Stimulated activated CD4-positive, alpha-beta T cell treated with anti-CD3 and anti-CD28 coated beads, TNF-alpha, amount 100 ng/mL, for 48 hours (primary cell): ENCODE measurements around the gene DCC.

Source experiments
- DNase-seq, 3 donors: peaks; one replicate each; pipeline ENCODE4 v3.0.0-alpha.2; 2020; ENCODE audit warnings: low read depth in 3 of 3

Gene DCC

DNA sequence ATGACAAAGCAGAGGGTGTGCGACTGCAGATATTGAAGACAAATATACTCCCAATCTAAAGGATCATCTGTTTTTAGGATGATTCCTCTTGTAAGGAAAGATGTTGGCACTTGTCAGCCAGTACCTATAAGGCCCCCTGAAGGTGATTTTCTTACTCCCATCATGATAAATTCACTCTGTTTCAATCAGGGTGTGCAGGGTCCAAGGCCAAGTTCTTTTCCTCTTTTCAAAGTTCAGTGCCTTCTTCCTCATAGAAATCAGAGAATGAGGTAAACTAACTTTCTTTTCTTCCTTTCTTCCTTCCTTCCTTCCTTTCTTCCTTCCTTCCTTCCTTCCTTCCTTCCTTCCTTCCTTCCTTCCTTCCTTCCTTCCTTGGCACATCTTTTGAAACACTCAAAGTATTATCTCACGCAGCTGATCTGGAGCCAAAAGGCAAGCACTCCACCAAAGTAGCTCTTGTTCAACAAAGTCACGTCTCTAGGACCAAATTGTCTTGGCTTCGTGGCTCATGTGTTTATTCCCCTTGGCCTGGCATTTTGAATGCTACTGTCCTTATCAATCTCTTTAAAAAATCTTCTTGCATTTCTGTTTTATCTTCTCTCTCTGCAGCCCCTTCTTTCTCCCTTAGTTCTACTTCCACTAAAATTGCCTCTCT, 87.7 kb downstream of the DCC start:
- DNase-seq = no peak

DNA sequence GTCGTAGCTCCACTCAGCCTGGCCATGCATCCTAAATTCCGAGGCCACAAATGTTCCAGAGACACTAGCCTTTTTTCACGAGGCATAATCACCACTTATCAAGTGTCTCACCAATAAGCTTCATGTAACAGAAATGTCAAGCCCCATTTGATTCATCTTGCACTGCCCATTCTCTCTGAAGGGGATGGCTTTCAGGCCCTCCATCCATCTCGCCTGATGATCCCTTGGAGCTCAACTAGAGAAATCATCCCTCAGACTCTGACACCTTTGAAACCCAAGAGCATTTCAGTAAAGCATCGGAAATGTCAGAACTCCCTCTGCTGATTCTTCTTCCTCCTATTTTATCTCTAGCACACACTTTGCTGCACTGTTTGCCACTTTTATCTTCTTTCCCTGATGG, 91.7 kb downstream of the DCC start:
- DNase-seq = no peak

DNA sequence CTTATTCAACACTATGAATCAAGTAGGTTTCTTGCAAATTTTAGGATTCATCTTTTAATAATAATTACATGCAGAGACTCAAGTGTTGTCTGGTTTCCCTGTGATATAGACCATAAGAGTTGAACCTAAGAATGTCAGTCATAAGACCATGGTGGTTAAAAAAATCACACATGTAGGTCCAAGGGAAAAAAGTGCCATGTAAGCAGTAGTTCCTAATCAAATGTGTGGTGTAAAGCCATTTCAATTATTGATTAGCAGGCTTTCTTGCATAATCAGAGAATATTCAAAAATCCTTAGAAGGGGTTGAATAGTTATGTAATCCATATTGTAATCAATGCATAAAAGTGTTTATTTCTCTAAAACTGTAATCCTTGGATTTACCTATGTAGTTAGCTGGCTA, 93.8 kb downstream of the DCC start:
- DNase-seq = no peak

DNA sequence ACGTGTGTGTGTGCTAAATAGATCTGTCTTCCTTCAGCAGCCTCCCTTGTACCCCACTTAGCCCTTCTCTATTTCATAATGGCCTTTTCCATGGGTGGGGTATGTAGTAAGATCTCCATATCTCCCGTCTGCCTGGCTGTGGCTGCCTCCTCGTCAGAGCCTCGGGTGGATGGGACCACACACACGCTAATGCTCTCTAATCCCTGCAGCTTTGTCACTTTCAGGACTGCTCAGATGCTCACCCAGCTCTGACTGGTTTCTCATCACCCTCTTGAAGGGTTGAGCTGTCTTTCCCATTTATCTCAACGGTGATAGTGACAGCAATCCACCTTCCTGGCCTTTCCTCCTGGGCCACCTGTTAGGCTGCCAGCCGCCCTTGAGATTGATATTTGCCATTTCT, 95.3 kb downstream of the DCC start:
- DNase-seq = no peak

DNA sequence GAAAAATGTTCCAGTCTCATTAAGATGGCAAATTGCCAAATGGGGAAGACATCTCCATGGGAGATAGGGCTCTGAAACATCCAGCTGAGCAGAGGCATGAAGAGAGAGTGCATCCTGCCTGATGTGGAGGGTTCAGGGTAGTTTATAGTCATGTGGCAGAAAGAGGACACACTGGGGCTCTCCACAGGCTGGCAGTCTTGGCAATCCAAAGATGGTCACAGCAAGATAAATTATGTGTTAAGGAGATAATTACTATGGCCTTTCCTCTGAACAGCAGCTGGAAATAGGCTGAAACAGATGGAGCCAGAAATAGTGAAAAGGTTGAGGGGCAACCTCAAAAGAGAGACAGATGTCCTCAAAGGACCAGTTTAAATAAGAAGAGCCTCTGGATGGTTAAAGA, 97.2 kb downstream of the DCC start:
- no peak for DNase-seq

DNA sequence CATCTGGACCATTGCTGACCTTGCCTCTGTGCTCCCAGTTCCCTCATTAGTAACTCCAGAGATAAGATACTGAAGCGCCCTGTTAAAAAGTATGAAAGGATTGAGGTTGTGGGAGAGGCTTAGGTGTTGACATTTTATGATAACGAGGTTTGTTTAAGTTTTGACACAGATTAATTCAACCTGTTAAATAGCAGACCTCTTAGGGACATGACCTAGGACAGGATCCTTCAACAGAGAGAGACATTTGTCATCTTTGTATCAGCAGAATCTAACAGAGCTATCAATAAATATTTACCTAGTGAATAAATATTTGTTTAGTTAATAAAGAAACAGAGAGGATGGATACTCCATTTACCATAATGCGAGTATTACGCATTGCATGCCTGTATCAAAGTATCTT, 99.5 kb downstream of the DCC start:
- no peak for DNase-seq

DNA sequence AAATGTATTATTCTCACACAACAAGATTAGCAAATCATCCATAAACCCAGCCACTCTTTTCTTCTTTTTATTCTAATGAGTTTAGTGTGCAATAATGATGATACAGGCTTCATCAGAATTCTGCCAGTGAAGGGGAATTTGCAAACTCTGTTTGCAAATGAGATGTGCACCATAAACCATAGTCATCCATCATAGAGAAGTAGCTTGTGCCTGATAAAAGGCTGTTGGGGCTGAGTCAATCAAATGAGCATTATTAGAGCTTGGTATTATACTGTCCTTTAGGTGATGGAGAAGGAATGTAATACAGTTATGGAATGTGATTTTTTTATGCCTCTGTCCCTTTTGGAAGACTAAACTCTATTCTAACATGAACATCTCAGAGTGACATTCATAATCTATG, 101.8 kb downstream of the DCC start:
- DNase-seq = no peak

DNA sequence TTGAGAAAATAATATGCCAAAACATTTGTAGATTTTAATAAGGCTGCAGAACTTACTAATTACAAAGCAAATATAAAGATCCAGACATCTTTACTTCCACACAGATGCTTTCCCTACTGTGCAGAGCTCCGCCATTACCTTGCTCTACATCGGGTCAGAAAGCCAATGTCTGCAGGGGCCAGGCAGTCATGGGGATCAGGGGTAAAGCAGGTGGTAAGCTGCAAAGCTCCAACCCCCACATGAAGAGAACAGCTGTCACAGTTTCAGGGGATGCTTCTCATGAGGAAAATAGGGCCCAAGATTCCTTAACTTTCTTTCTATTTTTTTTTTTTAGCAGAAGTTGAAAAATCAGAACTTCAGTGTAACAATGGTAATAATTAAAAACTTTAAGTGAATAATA, 102.7 kb downstream of the DCC start:
- DNase-seq = no peak

DNA sequence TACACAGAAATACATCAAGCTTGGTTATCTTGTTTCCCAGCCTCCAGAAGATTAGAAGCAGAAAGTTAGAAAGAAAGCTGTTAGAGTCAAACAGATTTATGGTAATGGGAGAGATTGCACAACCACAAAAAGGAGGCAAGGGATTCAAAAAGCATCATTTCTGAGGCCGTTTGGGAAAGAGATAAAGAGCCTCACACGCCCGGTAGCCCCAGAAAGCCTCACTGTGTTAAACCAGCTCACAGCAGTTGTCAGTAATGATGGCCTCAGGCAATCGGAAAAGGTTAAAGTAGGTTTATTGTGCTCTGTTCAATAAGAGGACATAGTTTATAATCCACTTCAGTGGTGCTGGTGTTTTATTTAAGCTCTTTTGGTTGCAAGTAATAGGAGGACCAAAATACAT, 111.3 kb downstream of the DCC start:
- no peak for DNase-seq

DNA sequence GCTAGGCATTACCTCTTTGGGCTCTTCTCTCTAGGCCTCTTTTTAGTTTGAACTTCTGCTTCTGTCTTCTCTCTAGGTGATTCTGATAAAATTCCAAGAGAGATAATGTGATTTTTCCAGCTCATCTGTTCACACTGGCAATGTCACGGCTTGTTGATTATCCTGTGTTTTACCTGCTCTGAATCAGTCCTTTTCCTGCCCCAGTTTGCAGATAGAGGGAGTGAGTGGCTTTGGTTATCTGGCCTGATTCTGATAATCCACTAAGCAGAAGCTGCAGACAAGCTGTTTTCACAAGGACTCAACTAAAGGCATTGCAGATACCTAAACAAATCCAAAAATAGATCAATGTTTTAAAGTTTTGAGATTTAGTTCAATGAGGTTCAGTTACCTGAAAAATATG, 111.9 kb downstream of the DCC start:
- no peak for DNase-seq

DNA sequence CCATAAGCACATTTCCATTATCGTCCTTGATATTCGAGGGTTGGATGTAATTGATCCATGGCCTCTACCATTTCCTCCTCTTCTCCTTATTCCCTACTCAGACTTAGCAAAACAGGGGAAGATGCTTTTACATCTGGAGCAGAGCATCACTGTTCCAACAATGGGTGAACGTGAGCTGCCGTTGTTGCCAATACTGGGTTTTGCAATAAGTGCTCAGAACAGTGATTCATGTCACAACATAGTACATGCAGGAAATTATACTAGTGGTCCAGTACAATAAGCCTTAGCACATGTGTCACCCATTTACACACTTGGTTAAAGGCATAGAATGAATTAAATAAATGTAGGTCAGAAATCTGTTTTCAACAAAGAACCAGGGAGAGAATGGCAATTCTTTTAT, 112.4 kb downstream of the DCC start:
- no peak for DNase-seq

DNA sequence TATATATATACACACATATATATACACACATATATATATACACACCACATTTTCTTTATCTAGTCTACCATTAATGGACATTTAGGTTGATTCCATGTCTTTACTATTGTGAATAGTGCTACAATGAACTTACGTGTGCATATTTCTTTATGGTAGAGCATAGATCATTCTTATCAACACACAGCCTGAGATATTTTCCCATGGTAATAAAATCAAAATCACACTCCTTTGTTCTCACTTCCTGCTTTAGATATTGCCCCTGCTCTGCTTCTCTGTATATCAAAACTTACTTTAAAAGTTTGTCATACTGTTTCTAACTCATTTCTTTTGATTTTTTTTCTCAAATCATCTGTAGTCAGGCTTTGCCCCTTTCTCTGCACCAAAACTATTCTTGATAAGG, 119.9 kb downstream of the DCC start:
- DNase-seq = no peak

DNA sequence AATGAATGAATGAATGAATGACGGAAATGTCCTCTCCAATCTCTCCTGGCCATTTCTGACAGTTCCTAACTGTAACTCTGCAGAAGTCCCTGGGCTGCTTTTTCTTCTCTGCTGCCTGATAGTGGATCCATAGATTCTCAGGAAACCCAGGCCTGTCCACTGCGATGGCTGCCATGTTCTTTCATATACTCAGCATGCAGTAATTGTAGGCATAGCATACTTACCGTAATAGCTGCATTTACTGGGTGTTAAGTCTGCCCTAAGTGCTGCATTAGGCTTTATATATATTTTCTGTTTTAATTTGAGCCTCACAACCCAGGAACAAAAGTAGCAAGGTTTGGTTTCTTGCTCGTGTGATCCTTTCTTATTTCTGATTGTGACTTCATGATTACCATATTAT, 122.9 kb downstream of the DCC start:
- no peak for DNase-seq

DNA sequence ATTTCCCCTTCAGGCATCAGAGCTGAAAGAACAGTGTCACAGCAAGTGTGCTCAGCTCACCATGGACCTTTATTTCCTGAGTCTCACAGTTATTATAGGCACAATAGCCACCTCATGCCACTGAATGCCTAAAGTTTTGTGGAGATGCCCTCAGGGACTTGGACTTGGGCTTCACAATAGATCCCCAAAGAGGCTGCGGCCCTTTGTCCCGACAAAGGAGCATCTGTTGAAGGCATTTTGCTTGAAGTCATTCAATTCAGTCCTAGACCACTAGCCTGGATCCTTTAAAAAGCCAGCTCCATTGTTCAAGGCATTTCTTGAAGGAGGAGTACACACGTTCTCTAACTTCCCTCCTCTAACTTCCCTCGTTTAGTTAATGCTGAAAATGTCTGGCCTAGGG, 125.4 kb downstream of the DCC start:
- no peak for DNase-seq

DNA sequence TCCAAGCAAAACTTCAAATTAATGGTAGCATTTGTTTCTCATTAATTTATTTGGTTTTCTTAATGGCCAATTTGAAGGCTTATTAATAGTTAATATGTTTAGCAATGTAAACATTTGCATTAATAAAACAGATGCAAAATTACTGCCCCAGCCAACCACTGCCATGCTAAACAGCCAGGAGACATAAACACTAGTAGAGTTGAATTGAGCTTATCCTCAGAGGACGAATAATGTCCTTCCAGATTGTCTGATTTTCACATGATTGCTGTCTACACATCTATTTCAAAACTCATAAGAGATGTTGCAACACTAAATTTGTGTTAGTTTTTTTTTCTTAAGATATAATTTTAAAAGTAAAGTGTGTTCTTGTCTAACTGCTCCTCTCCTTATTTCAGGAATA, 128.5 kb downstream of the DCC start:
- no peak for DNase-seq

DNA sequence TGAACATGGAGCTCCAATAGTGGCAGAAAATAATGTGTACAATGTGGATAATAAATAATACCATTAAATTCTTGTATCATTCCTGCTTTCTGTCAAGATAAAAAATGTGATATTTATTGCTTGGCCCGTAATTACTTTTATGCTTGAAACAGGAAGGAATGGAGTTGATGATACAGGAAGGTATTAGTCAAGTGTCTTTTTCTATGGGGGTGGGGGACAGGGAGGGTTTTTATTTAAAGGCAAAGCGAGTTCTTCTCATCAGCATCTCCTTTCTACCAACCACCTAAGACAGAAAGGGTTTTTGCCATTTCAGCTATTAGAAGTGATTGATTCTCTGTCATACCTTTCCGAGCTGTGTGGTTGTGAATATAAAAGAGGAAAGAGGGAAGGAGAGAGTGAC, 135.3 kb downstream of the DCC start:
- DNase-seq = no peak

DNA sequence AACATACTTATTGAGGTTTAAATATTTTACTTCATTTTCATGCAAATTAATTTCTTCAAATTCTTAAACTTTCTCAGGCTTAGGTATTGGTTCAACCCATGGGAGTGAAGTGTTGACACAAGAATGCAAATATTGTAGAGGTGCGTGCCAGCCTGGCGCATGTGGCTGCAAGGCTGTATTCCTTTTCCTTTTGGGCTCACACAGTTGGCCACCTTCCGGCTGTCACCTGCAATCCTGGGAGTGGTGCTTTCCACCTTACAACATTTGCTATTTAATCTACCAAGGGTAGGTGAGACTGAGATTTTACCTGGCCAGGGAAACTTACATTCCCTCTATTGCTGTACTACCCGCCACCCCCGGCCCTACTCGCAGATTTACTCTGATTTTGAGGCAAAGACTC, 141.1 kb downstream of the DCC start:
- no peak for DNase-seq

DNA sequence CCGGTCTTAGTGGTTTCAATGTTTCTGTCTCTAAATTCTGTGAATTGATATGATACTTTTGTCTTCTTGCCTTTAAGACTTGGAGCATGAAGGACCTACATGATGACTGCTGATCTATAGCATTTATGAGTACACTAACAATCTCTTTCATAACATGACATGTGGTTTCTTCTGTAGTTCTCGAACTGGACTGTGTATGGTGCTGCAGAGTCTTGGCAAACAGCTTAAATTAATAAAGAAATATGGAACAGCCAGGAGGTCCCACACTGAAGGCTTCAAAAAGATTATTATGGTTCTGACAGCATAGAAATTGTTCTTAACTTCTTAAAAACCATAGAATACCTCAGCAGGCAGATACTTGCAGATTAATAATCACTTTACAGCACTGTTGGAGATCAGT, 145.0 kb downstream of the DCC start:
- no peak for DNase-seq

DNA sequence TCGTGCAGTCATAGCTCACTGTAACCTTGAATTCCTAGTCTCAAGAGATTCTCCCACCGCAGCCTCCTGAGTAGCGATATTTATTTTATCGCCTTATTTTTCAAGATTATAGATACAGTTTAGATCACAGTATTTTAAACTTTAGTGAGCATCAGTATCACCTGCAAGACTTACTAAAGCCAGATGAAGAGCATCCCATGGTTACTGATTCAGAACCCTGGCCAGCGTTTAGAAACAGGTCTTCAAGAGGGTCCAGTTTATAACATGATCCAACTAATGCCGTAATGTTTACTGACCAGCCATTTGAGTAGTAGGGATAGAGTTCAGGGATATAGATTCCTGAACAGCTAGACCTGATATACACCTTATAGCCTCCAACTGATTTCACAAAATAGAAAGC, 146.1 kb downstream of the DCC start:
- DNase-seq = no peak

DNA sequence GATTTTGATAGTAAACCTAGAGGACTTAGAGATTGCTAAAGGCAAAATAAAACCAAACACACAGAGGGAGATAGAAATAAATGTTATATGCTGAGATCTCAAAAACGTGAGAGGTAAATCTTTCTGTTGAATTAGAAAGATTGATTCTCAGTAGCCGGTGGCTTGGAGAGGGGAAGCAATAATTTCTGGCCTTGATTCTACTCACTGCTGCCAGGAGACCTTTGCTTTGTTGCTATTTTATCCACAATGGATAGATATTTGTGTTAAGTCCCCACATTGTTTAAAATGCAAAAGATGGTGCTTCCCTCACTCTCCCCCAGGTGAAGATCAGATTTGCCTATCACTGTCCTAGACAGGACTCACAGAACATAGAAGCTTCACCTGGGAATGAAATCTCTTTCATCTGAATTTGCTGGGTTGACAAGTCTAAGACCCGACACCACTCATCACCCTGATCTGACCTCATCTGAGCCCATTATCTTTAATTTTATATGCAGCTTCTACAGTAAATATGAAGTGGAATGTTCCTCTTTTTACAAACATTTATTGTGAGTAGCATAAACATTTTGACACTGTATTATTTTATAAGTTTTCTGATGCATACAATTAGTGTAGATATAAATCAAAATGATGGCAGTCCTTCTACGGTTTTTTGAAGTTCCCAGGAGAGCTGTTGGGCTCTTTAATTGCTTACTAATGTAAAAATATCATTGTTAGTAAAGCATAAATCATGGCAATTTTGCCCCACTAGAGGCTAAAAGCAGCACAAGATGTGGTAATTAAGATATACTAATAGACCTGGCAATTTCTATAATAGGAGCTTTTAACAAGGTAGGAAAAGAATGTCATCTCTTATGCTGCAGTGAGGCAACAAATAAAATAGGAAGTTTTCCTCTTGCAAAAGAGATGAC, 149.7 kb downstream of the DCC start:
- no peak for DNase-seq

DNA sequence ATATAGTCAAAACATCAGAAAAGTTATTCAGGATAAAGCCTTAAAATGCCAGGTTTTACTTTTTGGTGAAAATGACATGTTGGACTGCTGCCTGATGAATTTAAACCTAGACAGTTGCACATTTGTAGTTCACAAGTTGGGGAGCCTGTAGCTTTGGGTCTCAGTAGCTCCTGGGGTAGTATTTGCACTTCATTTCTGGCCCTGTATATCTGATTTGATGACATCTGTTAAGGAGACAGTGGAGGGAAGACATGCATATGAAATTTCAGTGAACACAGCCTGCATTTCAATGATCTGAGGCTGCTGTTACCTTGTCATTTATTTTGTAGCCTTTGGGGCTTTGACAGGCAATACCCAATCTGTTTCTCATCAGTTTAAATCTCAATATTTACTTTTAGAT, 156.4 kb downstream of the DCC start:
- no peak for DNase-seq

DNA sequence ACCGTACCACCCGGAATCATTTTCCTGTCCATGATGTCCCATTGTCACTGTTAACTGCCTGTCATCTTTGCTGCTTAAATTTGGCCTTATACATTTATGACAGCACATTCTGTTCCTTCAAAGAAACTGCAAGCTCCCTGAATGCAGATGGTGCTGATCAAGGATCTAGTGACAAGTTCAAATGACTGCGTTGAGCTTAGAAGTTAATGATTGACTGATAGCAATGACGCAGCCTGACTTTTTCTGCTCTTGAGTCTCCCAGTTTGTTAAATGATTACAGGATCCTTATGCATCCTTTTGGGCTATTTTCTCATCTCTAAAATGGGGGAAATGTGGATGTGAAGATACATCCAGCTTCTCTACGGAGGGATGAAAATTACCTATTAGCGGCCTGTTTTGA, 159.0 kb downstream of the DCC start:
- no peak for DNase-seq

DNA sequence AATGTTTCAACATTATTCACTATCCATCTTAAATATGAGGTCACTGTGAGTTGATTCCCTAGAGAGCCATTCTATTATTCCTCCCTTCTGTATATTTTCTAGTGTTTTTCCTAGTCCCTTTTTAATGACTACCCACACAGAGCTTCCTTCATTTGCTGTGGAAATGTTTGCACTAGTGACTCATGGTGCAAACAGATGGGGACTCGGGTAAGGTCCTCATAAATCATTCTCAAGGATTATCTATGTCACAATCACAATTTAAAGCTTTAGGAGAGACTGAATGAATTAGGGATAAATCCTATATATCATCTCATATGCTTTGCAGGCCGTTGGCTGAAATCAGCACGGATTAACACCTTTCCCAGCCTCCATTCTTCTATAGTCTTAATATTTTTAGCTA, 159.6 kb downstream of the DCC start:
- DNase-seq = no peak

DNA sequence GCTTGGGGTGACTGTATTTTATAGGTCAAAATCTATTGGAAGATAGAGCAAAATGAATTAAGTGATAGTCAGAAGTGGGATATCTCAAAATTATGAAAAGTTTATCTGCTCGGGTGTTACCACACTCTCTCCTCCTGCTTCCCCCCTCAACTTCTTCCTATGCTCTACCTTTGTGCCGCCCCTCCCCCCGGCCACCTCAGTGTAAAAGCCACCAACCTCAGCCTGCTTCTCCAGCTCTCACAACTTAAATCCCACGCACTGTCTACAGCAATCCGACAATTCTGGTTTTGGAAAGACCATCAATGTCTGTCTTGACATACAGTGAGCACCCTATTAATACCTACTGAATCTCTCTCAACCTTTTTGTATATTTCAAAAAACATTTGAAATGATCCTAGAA, 164.6 kb downstream of the DCC start:
- no peak for DNase-seq
